GM20431 (cell line): ENCODE data around the gene KLRF1.
"Not testable (repeated sequence)": the region's sequence is repeated elsewhere in the genome, so short reads cannot be mapped to it uniquely, and the experiment has no call there.

ENCODE experiments used
- in situ Hi-C: fragments of 300-500 bp; cut with MseI, MboI; formaldehyde crosslinking; loops from one replicate; pipeline ENCODE4 v1.15.0; 2020; ENCODE audit warnings: low sequenced_read_pairs; ENCODE audit not compliant: unreplicated experiment

KLRF1 gene

GRCh38 chr12:9867531-9867930 lies 40.2 kb downstream of the KLRF1 start:
- in situ Hi-C loops: no loop called here

- in situ Hi-C loops: no loop called here
Measured at GRCh38 chr12:9868311-9868801, 41.1 kb downstream of the KLRF1 start.

GRCh38 chr12:9868951-9869306 lies 41.6 kb downstream of the KLRF1 start:
- in situ Hi-C loops: no loop called here

GRCh38 chr12:9869307-9870161 lies 42.3 kb downstream of the KLRF1 start, which contains the start of gene CLEC2B:
Gene CLEC2B (minus strand): TSS chr12:9869354.
- in situ Hi-C loops: no loop called here

- in situ Hi-C loops: no loop called here
Measured at GRCh38 chr12:9870286-9870866, 43.1 kb downstream of the KLRF1 start.

- in situ Hi-C loops: no loop called here
Measured at GRCh38 chr12:9872162-9872561, 44.9 kb downstream of the KLRF1 start.

GRCh38 chr12:9872742-9873141 lies 45.5 kb downstream of the KLRF1 start:
- in situ Hi-C loops: no loop called here

- in situ Hi-C loops: not testable (repeated sequence)
Measured at GRCh38 chr12:9876120-9876519, 48.8 kb downstream of the KLRF1 start.

GRCh38 chr12:9880532-9881078 lies 53.3 kb downstream of the KLRF1 start:
- in situ Hi-C loops: no loop called here

- in situ Hi-C loops: no loop called here
Measured at GRCh38 chr12:9881246-9881645, 54.0 kb downstream of the KLRF1 start, which contains the start of gene KLRF2. Gene KLRF2 (plus strand): TSS chr12:9881489. CDS start chr12:9881596, 107 bp downstream.

- in situ Hi-C loops: no loop called here
Measured at GRCh38 chr12:9881988-9882387, 54.7 kb downstream of the KLRF1 start.

- in situ Hi-C loops: no loop called here
Measured at GRCh38 chr12:9883175-9883574, 55.9 kb downstream of the KLRF1 start.

GRCh38 chr12:9888665-9889273 lies 61.5 kb downstream of the KLRF1 start:
- in situ Hi-C loops: no loop called here
